ENCODE data around the gene TRPC4AP. TPM values are rescaled to one million over a fixed set of nuclear protein-coding genes. Genes with fewer than 3 reads are reported as not detected.

Gene TRPC4AP
- total and polyA plus RNA-seq, 11 donors = 21.2 to 51.8 (median 38.6) TPM

DNA sequence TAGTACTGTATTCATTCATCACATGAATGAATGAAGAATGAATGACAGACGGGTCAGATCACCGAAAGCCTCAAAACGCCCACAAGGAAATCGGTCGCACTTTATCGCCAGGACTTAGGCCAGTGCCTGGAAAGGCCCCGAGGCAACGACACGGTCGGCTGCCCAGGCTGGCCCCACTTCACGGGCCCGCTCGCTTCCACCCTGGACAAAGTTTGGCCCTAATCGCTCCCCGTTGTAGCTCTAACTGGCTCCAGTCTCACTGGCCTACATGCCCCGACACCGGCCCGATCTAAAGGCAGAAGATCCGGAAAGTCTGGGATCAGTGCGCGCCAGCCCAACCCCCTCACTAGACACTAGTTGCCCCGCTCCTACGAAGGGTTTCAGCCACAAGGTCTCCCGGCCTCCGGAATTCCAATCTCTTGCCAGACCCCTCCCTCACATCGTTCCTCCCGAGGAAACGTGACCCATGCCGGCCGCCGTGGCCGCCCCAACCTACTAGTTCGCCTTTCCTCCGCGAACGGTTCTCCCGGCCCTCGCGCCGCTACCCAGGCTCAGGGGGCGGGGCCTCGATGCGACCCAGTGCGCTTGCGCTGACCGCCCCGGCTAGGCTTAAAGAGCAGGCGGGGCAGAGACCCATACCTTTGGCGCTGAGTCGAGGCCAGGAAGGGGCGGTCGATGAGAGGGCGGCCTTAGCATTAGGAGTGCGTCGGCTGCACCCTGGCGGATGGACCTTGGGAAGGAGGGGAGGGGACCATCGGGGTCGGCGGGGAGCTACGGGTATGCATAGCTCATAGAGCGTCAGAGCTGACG lies 137.2 kb downstream of the TRPC4AP start, which contains the start of the genes GSS and MYH7B:
TSS of gene GSS (minus strand) at position 576 of the 810 bp plus-strand sequence. CDS start 3,954 bp downstream, outside the sequence.
TSS of gene MYH7B (plus strand) at position 638 of the 810 bp plus-strand sequence. CDS start 22,138 bp downstream, outside the sequence.
- peak; percentile 94 to 97 (median 96) for ATAC-seq
- peak; percentile 97 to 99 (median 98) for DNase-seq
- H3K4me1 ChIP-seq = peaks cover 0 to 31% (median 20%) of the 10 kb centered on the region in 12 donors
- whole genome bisulfite sequencing, 4 donors = 0 to 1% (median 0%) methylated on average over 50 to 62 of the region's 62 CpGs
- H3K27ac ChIP-seq = peak within 1 kb of the TSS; percentile 84 to 96 (median 94)
- no peaks in the 10 kb centered on the region for H3K9me3 ChIP-seq
- TF ChIP-seq, protein P1, sequence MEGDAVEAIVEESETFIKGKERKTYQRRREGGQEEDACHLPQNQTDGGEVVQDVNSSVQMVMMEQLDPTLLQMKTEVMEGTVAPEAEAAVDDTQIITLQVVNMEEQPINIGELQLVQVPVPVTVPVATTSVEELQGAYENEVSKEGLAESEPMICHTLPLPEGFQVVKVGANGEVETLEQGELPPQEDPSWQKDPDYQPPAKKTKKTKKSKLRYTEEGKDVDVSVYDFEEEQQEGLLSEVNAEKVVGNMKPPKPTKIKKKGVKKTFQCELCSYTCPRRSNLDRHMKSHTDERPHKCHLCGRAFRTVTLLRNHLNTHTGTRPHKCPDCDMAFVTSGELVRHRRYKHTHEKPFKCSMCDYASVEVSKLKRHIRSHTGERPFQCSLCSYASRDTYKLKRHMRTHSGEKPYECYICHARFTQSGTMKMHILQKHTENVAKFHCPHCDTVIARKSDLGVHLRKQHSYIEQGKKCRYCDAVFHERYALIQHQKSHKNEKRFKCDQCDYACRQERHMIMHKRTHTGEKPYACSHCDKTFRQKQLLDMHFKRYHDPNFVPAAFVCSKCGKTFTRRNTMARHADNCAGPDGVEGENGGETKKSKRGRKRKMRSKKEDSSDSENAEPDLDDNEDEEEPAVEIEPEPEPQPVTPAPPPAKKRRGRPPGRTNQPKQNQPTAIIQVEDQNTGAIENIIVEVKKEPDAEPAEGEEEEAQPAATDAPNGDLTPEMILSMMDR (IDR thresholded peaks at IDR 0.05) = peak in 11 of 12 donors; percentile 21 to 69 (median 51)
- peak in 1 of 2 donors; percentile 79 for TF ChIP-seq POLR2A (IDR thresholded peaks at IDR 0.05)
- intact Hi-C loops (cut with DNase I) = loop anchor here (1.0 to 10.0 kb wide), 5 partner anchors 79 to 139 kb away; partner anchors contain the start of genes ACSS2 (in 1 of the 10) and TRPC4AP (in 1 of the 10)
- peaks cover 0 to 13% (median 0%) of the 10 kb centered on the region in 9 donors for H3K36me3 ChIP-seq
- H3K27me3 ChIP-seq = no peaks in the 10 kb centered on the region
- H3K4me3 ChIP-seq = peak within 1 kb of the TSS; percentile 42 to 85 (median 70)

DNA sequence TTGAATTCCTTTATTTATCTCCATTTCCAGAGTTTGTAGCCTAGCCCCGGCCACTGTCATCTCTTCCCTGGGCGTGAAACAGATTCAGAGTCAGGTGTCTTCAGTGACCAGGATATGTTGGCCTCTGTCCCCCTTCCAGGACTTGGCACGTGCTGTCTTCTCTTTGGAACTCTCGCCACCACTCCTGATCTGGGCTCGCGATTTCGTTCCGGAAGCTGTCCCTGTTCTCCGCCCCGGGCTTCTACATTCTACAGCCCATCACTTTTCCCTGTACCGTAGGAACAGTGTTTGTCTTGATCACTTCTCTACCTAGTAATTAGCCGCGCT lies 137.7 kb downstream of the TRPC4AP start:
- H3K27ac ChIP-seq = peak overlapping the region in 11 of 12 donors; percentile 92 to 96 (median 94)
- ATAC-seq (peak in 3 of 4 donors; percentile 2 to 22 (median 17)), DNase-seq (peak in 3 of 5 donors; percentile 40 to 52 (median 41))
- 5 to 8% (median 7%) methylated on average over 13 of the region's 13 CpGs for WGBS, 4 donors
- H3K9me3 ChIP-seq = no peaks in the 10 kb centered on the region
- peaks cover 0 to 31% (median 20%) of the 10 kb centered on the region in 12 donors for H3K4me1 ChIP-seq
- H3K36me3 ChIP-seq = peaks cover 0 to 13% (median 0%) of the 10 kb centered on the region in 9 donors
- H3K27me3 ChIP-seq = no peaks in the 10 kb centered on the region
- TF ChIP-seq POLR2A (IDR thresholded peaks at IDR 0.05) = no peak
- TF ChIP-seq, protein P1 (IDR thresholded peaks at IDR 0.05) = no peak
- intact Hi-C loops (cut with DNase I) = loop anchor here in 8 of 10 donors (1.0 to 10.0 kb wide), 6 partner anchors 43 to 140 kb away; partner anchors contain the start of genes ACSS2 (in 1 of the 8) and TRPC4AP (in 1 of the 8)
- H3K4me3 ChIP-seq = peak overlapping the region; percentile 42 to 85 (median 70)

DNA sequence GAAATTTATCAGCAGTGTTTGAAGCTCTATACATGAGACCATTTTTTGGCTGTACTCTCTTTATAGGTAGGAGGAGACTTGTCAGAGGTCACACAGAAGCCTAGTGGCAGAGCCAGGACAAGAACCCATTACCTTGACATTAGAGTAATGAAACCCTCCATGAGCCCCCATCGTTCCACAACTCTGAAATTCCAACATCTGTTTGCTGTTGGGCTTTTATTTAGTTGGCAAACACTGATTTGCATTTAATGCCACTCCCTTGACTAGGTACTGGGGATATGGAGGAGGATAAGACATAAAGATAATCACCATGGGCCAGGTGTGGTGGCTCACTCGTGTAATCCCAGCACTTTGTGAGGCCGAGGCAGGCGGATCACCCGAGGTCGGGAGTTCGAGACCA lies 138.6 kb downstream of the TRPC4AP start:
- TF ChIP-seq, protein P1 (IDR thresholded peaks at IDR 0.05) = no peak
- no peak for TF ChIP-seq POLR2A (IDR thresholded peaks at IDR 0.05)
- ATAC-seq = no peak
- no peaks in the 10 kb centered on the region for H3K27me3 ChIP-seq
- peak overlapping the region in 8 of 12 donors; percentile 23 to 95 (median 78) for H3K27ac ChIP-seq
- H3K4me1 ChIP-seq = peaks cover 0 to 31% (median 20%) of the 10 kb centered on the region in 12 donors
- H3K36me3 ChIP-seq = peaks cover 0 to 15% (median 0%) of the 10 kb centered on the region in 9 donors
- intact Hi-C loops (cut with DNase I) = loop anchor here in 3 of 10 donors (2.0 to 10.0 kb wide), 3 partner anchors 42 to 141 kb away; partner anchors contain the start of gene TRPC4AP (in 1 of the 3)
- no peak overlapping the region for H3K4me3 ChIP-seq
- 87 to 92% (median 91%) methylated on average over 7 of the region's 7 CpGs for WGBS, 4 donors
- no peaks in the 10 kb centered on the region for H3K9me3 ChIP-seq
- DNase-seq = no peak
